ENCODE results near the gene MOK.

Gene MOK

DNA sequence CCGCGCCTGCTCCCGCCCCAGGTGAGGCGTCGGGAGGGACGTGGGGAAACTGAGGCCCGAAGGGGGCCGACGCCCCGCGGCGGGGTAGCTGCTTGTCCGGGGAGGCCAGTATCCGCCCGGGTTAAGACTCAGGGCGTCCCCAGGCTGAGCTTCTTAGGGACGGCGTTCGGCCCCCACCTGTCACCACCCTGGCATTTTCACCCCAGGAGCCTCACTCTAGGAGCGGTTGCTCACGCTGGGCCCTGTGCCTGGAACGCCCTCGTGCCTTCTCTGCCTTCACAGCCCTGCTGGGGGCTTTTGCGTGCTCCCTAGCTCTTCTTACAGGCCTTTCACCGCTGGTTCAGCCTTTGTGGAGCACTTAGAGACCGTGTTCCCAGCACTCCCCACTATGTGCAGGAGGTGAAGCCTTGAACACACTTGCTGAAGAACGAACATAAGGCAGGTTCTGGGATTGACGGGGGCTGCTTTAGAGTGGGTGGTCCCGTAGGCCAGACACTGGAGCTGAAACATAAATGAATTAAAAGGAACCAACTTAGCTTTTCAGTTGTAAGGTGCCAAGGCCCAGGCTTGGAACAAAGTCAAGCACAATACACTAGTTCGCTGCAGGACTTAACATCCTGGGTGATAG lies 15.2 kb upstream of the MOK start:
- H3K4me3 ChIP-seq (ENCODE audit: low read depth, low read length), result peak overlapping the region; percentile 79
- ChIA-PET POLR2A (no interaction called here), CTCF (interaction anchor here (0.8 to 8.1 kb wide), 11 partner anchors 12 to 343 kb away, joined by 3 to 113 read pairs (median 3); no protein-coding TSS in a partner anchor)
- TF ChIP-seq, protein P1, sequence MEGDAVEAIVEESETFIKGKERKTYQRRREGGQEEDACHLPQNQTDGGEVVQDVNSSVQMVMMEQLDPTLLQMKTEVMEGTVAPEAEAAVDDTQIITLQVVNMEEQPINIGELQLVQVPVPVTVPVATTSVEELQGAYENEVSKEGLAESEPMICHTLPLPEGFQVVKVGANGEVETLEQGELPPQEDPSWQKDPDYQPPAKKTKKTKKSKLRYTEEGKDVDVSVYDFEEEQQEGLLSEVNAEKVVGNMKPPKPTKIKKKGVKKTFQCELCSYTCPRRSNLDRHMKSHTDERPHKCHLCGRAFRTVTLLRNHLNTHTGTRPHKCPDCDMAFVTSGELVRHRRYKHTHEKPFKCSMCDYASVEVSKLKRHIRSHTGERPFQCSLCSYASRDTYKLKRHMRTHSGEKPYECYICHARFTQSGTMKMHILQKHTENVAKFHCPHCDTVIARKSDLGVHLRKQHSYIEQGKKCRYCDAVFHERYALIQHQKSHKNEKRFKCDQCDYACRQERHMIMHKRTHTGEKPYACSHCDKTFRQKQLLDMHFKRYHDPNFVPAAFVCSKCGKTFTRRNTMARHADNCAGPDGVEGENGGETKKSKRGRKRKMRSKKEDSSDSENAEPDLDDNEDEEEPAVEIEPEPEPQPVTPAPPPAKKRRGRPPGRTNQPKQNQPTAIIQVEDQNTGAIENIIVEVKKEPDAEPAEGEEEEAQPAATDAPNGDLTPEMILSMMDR (IDR thresholded peaks at IDR 0.05; ENCODE audit: insufficient read depth, low read length, missing control alignments), result no peak
- DNase-seq (ENCODE audit: low read depth, low spot score), result no peak

DNA sequence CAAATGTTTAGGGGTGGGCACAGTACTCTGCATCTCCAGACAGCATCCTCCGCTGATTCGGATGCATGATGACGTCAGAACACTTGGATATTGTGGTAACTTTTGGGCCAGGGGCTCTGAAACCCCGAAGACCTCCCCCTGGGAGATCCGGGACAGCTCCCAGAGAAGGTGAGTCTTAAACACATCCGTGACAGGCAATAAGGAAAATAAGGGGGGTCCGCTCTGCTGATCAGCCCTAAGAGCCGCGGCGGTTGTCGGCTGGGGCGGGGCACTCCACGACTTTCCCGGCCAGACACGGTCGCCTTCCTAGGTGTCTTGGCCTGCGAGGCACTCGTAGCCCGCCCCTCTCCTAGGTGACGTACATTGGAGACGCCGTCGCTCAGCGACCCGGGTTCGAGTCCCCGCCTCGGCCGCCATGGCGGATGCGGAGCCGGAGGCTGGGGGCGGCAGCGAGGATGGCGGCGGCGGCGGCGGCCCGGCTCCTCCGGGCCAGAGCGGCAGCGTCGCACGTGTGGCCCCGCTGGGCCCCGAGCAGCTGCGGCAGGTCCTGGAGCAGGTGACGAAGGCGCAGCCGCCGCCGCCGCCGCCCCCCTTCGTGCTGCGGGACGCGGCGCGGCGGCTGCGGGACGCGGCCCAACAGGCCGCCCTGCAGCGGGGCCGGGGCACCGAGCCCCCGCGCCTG lies 14.5 kb upstream of the MOK start, which contains the start of gene ZNF839:
Gene ZNF839, plus strand, starts transcription at position 396 of the 682 bp plus-strand sequence. Its CDS starts 20 bp downstream, at position 416.
- no peak for DNase-seq (ENCODE audit: low read depth, low spot score)
- POLR2A ChIA-PET, result no interaction called here
- CTCF ChIA-PET, result interaction anchor here (0.8 to 8.1 kb wide), 14 partner anchors 11 to 612 kb away, joined by 3 to 113 read pairs (median 4); no protein-coding TSS in a partner anchor
- H3K4me3 ChIP-seq (ENCODE audit: low read depth, low read length), result peak within 1 kb of the TSS; percentile 79
- TF ChIP-seq, protein P1 (IDR thresholded peaks at IDR 0.05; ENCODE audit: insufficient read depth, low read length, missing control alignments), result no peak

DNA sequence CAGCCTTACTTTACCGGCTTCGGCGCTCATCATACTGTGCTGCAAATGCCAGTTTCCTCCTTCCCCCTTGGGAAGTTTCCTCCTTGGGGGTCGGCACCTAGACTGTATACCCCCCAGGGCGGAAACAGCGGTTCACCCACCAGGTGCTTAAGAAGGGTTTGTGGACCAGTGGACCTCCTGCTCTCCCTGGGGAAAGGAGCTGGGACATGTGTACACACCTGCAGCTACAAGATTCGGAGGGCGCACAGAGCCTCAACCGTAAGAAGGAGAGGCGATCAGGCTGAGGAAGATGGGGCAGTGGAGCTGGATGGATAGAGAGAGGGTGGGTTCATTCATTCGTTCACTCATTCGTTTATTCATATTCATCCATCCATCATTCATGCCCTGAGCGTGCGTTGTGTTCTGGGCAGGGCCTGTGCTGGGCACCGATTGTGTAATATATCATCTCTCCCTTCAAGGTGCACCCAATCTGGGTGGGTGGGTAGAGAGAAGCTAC lies 13.9 kb upstream of the MOK start:
- POLR2A ChIA-PET, result no interaction called here
- no peak for DNase-seq (ENCODE audit: low read depth, low spot score)
- TF ChIP-seq, protein P1 (IDR thresholded peaks at IDR 0.05; ENCODE audit: insufficient read depth, low read length, missing control alignments), result no peak
- CTCF ChIA-PET, result interaction anchor here (0.8 to 8.1 kb wide), 8 partner anchors 10 to 612 kb away, joined by 3 to 113 read pairs (median 4); no protein-coding TSS in a partner anchor
- peak overlapping the region; percentile 79 for H3K4me3 ChIP-seq (ENCODE audit: low read depth, low read length)

DNA sequence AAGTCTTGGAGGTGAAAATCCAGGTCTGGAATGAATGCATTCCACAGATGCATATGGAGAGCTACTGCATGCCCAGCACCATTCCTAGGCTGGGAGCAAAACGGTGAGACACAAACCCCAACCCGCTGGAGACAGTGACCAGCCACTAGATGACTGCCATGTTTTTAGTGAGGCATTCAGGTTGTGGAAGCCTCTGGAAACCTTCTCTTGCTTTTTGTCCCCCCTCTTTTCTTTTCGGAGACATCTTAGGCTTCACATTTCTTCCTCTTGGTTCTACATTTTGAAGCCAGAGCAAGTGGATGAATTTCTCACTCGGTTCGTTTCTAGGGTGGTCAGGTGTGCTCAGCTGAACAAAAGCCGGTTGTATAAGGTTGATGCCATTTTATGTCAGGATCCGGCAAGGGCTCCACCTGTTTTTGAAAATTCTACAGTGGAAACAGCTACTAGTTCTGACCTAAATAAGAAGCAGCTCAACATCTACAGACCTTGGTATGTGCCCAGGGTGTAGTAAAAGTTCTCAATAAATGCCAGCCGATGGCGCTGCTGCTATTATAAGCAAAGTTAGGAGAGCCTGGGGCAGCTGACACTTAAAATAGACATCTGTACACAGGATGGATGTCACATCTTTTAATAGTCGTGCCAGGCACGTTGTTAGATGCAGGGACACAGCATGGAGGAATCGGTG lies 12.7 kb upstream of the MOK start:
- CTCF ChIA-PET, result interaction anchor here (0.8 to 8.1 kb wide), 18 partner anchors 8 to 356 kb away, joined by 3 to 113 read pairs (median 4); partner anchors contain the start of gene MOK
- TF ChIP-seq, protein P1 (IDR thresholded peaks at IDR 0.05; ENCODE audit: insufficient read depth, low read length, missing control alignments), result no peak
- POLR2A ChIA-PET, result no interaction called here
- H3K4me3 ChIP-seq (ENCODE audit: low read depth, low read length), result peak overlapping the region; percentile 64
- DNase-seq (ENCODE audit: low read depth, low spot score), result no peak

DNA sequence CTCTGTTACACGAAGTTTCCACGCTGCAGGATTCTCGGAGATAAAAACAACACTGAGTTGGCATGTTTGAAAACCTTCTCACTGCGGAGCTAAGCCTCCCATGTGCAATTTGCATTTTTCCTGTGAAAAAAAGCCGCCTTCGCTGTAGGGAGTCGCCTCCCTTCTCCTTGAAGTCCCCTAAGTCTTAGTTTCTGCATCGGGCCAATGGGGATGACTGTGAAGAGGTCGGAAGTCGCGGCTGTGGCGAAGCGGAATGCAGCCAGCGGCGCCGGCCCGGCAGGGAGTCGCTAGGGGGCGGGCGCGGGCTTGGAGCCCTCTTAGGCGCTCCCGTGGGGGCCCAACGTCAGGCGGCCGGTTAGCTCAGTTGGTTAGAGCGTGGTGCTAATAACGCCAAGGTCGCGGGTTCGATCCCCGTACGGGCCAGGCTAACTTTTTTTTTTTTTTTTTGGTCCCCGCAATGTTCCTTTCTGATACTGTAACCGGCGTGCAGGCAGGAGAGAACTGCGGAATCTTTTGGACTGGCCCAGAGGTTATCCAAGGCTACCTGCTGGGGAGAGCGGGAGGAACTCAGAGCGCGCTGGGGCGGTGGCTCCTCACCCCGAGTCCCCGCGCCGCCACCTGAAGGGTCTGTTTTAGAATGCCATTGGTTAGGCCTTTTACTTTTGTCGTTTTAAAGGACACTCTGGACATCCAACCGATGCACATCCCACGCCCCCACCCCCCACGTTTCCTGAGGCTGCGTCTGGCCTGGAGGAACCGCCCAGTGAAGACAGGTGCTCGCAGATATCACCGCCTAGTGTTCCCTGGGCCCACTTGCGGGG lies 12.0 kb upstream of the MOK start:
- POLR2A ChIA-PET, result no interaction called here
- peak overlapping the region; percentile 64 for H3K4me3 ChIP-seq (ENCODE audit: low read depth, low read length)
- DNase-seq (ENCODE audit: low read depth, low spot score), result no peak
- TF ChIP-seq, protein P1 (IDR thresholded peaks at IDR 0.05; ENCODE audit: insufficient read depth, low read length, missing control alignments), result peak; percentile 94
- CTCF ChIA-PET, result interaction anchor here (0.6 to 8.1 kb wide), 26 partner anchors 9 to 481 kb away, joined by 3 to 113 read pairs (median 4); partner anchors contain the start of genes DYNC1H1 and MOK

Data from AG04449 (cell line).